ENCODE measurements around the gene FGGY.

- no peak for TF ChIP-seq ZNF274 (IDR thresholded peaks at IDR 0.05; ENCODE audit: low read depth, low read length)
- no peak for TF ChIP-seq YY1 (IDR thresholded peaks at IDR 0.05; ENCODE audit: insufficient read depth, insufficient read length)
These were observed 422.1 kb downstream of the FGGY start for GRCh38 chr1:59718989-59719360.

Data from NT2/D1 (cell line).